NCI-H526 (cell line): ENCODE measurements around the gene CALN1.
"Not testable (repeated sequence)": the region's sequence is repeated elsewhere in the genome, so short reads cannot be mapped to it uniquely, and the experiment has no call there.

Experiments used
- DNase-seq, 2 experiments: peaks; one replicate each; lab custom pipeline; 2025; lab: John Stamatoyannopoulos, UW

The CALN1 gene

GRCh38 chr7:71739520-71740173 is 672.5 kb downstream of the CALN1 start:
- DNase-seq, result no peak

DNA sequence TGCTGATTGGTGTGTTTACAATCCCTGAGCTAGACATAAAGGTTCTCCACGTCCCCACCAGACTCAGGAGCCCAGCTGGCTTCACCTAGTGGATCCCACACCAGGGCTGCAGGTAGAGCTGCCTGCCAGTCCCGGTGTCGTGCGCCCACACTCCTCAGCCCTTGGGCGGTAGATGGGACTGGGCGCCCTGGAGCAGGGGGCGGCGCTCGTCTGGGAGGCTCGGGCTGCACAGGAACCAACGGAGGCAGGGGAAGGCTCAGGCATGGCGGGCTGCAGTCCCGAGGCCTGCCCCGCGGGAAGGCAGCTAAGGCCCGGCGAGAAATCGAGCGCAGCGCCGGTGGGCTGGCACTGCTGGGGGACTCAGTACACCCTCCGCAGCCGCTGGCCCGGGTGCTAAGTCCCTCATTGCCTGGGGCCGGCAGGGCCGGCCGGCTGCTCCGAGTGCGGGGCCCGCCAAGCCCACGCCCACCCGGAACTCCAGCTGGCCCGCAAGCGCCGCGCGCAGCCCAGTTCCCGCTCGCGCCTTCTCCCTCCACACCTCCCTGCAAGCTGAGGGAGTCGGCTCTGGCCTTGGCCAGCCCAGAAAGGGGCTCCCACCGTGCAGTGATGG is 674.1 kb downstream of the CALN1 start:
- DNase-seq, result not testable (repeated sequence)

DNA sequence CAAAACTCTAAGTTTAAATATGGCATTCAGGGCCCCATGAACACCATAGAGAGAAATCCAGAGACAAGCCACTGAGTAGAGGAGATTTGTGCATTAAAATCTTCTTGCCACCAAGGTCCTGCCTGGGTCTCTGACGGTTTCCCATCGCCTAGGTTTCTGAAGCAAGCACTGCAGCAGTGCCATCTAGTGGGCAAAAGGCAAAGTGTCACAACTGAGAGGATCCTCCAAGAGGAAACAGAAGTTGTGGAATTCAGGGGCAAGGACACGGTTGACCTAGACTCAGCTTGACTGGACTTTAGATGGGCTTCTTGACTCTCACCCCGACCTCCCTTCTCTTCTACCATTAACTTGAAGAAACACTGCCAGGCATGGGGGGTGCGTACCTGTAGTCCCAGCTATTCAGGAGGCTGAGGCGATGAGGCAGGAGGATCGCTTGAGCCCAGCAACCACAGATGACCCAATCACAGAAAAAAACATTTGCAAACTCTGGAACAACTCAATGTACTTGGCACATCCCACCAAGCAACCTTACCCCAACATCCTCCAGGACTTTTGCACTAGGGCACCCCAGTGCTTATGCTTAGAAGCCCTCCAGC is 676.1 kb downstream of the CALN1 start:
- peak; percentile 29 to 69 for DNase-seq

DNA sequence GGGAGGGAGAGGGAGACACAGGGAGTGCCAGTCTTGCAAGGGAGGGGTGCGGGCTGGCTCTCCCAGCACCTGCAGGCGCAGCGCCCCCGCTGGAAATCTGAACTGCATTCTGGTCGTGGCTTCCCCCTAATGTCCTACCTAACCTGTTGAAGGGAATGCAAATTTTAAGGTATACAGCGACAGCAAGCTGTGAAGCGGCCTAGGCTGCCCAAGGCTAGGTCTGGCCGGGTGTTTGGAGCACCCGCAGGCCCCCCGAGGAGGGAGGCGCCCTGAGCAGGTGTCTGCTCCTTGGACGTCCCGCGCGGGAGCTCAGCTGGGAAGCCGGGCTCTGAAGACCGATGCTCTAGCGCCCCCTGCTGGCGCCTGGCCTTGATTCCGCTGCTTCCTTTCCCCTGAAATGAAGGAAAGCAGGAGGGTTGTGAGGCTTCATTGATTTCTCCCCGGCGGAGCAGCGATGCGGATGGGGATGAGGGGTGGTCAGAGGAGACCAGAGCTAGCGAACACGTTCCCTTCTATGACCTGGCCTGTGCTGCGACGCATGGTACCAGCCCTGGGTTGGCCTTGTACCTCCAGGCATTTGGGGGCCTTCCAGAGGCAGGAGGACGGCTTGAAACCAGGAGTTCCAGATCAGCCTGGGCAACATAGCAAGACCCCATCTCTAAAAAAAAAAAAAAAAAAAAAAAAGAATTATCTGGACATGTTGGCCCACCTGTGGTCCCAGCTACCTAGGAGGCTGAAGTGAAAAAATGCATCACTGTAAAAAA is 678.8 kb downstream of the CALN1 start:
- DNase-seq, result peak; percentile 36 to 80

GRCh38 chr7:71731740-71732139 is 680.4 kb downstream of the CALN1 start:
- no peak for DNase-seq
